Renal cortex interstitium (tissue), 11 donors: Measurements from ENCODE around the gene SLC7A9. TPM values are rescaled to one million over a fixed set of nuclear protein-coding genes. Genes with fewer than 3 reads are reported as not detected.
"Not testable (repeated sequence)": the region's sequence is repeated elsewhere in the genome, so short reads cannot be mapped to it uniquely, and the experiment has no call there.

Experiments used
- DNase-seq, 11 donors: peaks; one replicate each; pipeline ENCODE4 v3.0.0-alpha.2; 2013; ENCODE audit warnings: low read depth in 9 of 11, low spot score in 4 of 11; ENCODE audit errors: extremely low read depth in 1 of 11
- polyA plus RNA-seq, 3 donors: library from polyadenylated mRNA; unstranded; fragments of 120-200 nt; gene quantifications; one replicate each; pipeline ENCODE4 v1.2.1, GENCODE V29; 2013; ENCODE audit not compliant: insufficient read length in 3 of 3

Gene SLC7A9
- polyA plus RNA-seq, 3 donors = 16.0 to 18.0 (median 17.0) TPM

DNA sequence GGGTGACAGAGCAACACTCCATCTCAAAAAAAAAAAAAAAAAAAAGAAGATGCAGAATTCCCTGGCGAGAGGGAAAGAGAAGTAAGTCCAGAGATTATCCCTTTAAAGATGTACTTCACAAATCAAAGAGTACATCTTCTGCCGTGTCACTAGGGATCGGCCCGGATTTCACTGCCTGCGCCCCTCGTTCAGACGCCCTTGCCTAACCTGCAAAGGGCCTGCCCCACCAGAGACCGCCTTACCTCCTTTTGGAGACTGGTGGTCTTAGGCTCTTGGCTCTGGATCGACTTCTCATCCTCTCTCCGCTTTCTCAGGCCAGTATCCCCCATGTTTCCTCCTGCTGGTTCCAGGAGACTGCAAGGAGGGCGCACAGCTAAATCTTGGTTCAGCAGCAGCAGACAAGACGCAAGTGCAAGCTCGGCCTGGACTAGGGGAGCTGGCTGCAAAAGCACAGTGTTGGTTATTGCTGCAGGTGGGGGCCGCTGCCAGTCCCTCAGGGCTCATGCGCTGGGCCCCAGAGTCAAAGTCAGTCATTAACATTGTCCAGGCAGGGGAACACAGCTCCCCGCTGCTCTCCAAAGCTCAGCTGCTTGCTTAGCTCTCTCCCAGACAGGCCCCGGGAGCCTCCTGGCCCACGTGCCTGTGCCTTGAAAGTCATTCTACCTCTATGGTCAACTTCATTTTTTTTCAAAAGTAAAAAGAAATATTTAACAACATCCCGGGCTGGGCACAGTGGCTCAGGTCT, 1.2 kb downstream of the SLC7A9 start:
- DNase-seq = no peak

DNA sequence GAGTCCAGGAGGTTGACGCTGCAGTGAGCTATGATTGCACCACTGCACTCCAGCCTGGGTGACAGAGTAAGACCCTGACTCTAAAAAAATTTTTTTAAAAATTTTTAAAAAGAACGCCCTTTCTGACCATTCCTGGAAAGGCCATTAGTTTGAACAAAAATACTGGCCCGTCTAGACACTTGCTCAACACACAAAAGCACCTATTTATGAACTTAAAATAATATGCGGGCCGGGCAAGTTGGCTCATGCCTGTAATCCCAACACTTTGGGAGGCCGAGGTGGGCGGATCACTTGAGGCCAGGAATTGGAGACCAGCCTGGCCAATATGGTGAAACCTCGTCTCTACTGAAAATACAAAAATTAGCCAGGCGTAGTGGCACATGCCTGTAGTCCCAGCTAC, 2.1 kb downstream of the SLC7A9 start:
- not testable (repeated sequence) for DNase-seq

DNA sequence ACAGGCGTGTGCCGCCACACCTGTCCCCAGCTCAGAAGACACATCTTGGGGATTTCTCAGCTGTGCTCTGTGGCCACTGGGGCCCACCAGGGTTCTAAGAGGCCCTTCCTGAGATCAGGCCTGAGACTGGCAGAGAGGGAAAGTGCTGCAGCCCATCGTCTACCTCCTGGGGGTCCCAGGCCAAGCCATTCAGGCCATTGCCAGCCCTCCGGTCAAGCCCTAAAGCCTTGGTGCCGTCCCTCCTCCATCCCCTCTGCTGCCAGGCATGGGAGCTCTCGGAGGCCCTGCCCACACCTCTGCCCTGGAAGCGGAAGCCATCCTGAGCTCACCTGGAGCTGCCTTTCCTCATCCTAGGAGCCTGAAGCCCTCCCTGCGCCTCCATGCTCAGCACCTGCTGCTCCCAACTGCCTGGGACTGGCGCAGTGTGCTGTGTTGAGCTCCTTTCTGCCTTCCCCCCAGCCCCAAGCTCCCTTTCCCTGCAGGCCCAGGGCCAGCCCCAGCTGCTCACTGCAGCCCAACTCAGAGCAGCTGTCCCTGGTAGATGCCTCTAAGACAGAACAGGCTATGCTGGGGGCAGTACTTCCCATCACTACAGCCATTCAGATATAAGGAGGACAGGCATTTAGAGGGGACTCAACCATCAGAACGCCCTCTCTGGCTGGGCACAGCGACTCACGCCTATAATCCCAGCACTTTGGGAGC, 2.9 kb downstream of the SLC7A9 start:
- no peak for DNase-seq

DNA sequence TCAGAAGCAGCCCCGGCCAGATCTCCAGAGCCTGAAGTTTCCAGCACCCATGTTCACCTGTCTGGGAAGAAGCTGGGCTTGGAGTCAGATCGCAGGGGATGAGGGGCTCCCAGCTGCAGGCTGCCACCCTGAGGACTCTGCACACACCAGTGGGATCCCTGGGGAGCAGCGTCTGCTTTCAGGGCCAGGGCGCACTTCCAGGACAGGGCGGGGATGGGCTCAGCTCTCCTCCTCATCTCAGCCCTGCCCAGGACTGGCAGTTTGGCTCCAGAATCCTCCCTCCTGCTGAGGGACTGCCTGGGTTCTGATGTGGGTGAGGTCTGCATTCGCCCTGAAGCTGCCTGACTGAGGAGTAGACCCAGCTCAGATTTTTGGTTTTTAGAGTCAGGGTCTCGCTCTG, 3.5 kb downstream of the SLC7A9 start:
- DNase-seq = no peak

DNA sequence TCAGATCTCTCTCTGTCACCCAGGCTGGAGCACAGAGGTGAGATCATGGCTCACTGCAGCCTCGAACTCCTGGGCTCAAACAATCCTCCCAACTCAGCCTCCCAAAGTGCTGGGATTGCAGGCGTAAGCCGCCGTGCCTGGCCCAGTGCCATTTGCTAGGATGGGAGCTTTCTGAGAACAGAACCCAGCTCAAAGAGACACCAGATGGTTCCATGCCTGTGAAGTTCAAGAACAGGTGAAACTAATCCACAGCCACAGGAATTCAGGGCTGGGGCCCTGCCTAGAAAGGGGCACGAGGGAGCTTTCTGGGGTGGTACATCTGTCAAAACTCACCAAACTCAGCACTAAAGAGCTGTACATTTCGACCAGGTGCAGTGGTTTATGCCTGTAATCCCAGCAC, 4.2 kb downstream of the SLC7A9 start:
- DNase-seq = no peak

DNA sequence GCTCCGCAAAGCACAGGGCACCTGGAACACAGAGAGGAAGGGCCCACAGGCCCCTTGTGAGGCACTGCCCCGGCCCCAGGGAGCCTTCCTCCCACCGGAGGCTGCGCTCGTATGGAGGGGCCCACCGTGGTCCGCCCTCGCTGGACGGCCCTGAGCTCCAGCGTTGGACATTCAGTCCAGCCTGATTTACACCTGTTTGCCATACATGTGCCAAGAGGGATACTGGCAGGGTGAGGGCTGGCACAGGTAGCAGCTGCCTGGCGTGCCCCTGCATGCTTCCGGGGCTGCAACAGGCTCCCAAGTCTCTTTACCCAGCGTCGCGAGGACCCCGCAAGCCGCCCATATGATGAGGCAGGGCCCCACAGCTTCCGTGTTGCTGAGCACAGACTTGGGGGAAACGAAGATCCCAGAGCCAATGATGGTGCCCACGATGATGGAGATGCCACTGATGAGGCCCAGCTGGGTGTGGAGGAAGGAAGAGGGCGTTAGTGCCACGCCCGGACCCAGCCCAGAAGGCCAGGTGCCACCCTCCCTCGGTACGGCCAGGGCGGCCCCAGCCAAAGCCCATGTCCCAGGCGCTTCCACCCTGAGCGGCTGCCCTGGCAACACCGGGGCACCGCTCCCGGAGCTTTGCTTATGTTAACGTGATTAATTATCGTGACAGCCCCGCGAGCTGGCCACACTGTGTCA, 5.1 kb downstream of the SLC7A9 start:
- DNase-seq = no peak

DNA sequence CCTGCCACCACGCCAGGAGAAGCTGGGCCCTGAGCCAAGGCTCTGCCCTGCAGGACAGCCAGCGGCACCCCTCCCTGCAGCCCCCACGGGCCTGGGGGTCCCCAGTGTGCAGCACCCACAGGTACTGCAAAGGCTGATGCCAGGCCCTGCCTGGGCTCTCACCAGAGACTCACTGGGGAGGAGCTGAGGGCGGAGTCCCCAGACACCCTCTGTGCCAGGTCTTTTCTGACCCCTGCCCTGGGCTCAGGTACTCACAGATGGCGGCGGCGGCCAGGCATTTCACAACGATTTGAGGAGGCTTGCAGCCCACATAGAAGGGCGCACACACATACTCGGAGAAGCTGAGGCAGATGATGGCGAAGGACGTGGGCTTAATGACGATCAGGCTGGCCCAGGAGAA, 5.7 kb downstream of the SLC7A9 start:
- no peak for DNase-seq

DNA sequence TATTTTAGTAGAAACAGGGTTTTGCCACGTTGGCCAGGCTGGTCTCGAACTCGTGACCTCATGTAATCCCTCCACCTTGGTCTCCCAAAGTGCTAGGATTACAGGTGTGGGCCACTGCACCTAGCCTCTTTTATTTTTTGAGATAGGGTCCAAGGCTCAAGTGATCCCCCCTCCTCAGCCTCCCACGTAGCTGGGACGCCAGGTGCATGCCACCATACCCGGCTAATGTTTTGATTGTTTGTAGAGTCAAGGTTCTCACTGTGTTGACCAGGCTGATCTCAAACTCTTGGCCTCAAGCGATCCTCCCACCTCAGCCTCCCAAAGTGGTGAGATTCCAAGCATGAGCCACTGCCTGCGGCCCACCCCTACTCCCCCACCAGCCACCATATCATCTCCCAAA, 6.3 kb downstream of the SLC7A9 start:
- DNase-seq = no peak

DNA sequence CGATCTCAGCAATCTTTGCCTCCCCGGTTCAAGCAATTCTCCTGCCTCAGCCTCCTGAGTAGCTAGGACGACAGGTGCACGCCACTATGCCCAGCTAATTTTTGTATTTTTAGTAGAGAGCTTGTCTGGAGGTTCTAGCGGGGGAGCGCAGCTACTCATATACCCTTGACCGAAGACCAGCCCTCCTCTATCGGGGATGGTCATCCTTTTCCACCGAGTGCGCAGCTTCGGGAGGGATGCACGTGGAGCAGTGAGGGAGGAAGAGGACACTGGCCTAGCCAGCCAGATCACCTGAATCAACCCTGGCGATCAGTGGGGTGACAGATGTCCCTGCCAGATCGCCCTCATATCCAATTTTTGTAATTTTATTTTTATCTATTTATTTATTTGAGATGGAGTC, 6.8 kb downstream of the SLC7A9 start:
- DNase-seq = no peak

DNA sequence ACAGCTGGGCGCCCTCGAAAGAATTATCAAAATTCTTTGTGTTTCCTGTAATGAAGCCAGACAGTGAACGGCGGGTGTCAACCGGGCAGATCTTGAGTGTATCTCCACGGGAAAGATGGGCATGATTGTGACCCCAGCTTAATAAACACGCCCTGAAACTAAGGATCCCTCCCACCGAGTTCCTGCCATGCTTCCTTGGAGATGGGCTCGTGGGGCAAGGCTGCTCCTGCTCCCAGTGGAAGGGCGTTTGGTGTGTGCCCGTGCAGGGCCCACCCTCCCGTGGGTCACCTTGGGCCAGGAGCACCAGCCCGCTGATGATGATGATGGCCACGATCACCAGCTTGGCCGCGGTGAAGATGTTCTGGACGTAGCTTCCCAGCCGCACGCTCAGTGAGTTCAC, 7.4 kb downstream of the SLC7A9 start:
- DNase-seq = no peak

DNA sequence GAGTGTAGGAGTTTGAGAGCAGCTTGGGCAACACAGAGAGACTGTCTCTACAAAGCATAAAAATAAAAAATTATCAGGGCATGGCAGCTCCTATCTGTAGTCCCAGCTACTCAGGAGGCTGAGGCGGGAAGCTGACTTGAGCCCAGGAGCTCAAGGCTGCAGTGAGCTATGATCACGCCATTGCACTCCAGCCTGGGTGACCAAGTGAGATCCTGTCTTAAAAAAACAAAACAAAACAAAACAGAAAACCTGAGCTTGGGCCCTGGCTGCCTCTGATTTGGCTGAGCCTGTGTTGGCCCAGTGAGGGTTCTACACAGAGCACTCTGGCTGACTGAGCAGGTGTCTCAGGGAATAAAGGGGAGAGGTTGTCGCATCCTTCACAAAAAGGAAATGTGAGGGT, 8.0 kb downstream of the SLC7A9 start:
- DNase-seq = no peak

DNA sequence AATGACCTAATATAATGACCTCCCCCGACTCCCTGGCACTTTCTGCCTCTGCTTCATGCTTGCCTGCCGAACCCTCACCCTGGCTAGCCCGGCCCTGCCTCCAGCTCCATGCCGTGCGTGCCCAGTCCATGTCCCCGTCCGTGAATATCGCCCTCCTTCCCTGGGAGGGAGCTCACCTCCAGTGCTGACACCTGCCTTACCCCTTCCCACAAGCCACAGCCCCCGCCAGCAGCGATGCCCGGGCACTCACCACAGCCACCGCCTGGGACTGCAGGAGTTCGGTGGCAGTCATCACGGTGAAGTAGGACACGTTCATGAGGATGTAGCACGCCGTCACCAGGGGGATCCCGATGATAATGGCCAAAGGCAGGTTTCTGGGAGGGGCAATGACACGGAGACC, 10.0 kb downstream of the SLC7A9 start:
- no peak for DNase-seq

DNA sequence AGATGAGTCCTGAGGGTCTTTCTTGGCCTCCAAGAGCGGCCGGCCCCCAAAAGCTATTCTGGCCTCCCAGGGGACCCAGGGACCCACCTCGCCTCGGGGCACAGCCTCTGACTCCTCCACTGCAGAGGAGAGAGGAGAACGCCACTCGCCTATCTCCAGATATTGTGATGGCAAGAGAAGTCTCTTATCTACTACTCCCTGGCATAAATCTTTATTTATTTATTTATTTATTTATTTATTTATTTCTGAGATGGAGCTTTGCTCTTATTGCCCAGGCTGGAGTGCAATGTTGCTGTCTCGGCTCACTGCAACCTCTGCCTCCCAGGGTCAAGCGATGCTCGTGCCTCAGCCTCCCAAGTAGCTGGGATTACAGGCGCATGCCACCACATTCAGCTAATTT, 11.0 kb downstream of the SLC7A9 start:
- DNase-seq = no peak

DNA sequence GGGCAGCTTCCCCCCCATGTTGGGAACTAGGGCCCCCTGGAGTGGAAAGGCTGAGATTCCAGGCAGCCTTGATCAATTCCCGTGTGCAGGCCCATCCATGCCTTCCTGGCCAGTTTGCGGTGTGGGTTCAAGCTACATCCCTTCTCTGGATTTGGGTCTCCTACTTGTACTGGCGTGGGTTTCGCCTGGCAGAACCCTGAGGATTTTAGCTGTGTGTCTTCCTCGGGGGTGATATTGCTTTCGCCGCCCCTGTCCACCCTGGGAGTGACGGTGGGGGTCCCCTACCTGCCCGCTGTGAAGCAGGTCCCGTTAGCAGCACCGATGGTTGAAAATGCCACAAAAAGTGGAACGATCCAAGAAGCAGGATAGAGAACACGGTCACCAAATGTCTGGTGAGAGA, 11.4 kb downstream of the SLC7A9 start:
- DNase-seq = no peak

DNA sequence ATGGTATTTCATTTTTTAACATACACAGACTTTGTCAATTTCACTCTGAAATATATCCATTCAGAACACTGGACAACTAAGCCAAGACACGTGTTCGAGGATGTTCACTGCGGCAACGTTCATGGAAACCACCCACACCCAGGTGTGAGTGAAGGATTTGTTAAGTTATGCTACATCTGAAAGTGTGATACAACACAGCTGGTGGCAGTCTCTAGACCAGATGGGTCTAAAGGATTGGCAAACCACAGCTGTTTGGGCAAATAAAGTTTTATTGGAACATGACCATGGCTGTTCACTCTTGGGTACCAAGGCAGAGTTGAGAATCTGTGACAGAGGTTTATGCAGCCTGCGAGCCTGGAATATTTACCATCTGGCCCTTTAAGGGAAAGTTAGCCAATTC, 12.0 kb downstream of the SLC7A9 start:
- no peak for DNase-seq

DNA sequence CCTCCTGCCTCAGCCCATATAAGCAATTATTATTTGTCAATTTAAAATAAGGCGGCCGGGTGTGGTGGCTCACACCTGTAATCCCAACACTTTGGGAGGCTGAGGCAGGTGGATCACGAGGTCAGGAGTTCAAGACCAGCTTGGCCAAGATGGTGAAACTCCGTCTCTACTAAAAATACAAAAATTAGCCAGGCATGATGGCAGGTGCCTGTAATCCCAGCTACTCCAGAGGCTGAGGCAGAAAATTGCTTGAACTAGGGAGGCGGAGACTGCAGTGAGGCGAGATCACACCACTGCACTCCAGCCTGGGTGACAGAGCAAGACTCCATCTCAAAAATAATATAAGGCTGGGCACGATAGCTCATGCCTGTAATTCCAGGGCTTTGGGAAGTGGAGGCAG, 12.7 kb downstream of the SLC7A9 start:
- DNase-seq = not testable (repeated sequence)

DNA sequence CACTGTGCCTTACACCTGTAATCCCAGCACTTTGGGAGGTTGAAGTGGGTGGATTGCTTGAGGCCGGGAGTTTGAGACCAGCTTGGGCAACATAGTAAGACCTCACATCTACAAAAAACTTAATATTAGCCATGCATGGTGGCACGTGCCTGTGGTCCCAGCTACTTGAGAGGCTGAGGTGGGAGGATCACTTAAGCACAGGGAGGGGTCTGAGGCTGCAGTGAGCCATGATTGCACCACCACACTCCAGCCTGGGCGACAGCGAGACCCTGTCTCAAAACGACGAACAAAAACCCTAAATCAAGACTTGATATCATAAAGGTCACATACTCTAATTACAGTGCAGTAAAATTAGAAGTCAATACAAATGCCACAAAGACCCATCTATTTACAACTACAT, 17.4 kb downstream of the SLC7A9 start:
- no peak for DNase-seq

DNA sequence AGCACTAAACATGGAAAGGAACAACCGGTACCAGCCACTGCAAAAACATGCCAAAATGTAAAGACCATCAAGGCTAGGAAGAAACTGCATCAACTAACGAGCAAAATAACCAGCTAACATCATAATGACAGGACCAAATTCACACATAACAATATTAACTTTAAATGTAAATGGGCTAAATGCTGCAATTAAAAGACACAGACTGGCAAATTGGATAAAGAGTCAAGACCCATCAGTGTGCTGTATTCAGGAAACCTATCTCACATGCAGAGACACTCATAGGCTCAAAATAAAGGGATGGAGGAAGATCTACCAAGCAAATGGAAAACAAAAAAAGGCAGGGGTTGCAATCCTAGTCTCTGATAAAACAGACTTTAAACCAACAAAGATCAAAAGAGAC, 21.5 kb downstream of the SLC7A9 start:
- not testable (repeated sequence) for DNase-seq

DNA sequence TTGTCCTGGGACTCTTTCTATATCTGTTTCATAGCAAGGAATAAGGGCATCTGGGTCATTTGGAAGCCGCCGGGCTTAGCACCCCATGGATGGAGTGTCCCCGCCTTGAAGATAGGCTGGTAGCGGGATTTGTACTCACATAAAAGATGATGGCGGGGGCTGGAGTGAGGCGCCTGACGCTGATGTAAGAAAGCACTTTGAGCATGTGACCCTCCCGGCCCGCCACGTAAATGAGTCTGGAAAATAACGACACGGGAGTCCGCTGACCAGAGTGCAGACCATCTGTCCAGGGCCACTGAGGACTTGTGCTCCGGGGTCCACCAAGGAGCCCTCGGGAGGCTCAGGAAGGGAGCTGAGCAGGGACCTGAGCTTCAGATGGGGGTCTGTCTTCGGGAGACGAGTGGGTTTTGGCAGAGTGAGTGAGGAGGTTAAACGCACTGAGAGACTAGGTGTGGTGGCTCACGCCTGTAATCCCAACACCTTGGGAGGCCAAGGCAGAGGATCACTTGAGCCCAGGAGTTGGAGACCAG, 25.8 kb downstream of the SLC7A9 start:
- DNase-seq = no peak

DNA sequence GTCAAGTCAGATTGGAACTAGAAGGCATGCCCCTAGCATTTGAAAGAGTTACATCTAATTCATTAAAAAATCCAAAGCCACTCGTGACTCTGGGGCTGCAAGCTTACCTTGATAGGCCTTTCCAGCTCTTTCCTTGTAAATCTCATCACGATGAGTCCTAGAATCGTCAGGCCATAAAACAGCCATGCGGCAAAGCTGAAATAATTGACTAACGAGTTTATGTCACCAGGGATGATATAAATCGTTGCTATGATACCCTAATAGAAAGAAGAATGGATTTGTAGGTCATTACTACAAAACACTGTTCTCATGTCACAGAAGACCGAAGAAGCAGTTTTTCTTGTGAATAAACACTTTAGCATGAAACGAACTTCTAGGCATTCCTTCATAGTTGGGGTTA, 27.5 kb downstream of the SLC7A9 start:
- no peak for DNase-seq
